Activated CD8-positive, alpha-beta T cell treated with anti-CD3 and anti-CD28 coated beads, Interleukin-2, amount 10 ng/mL, durations not matched to agents 7 days and 5 days (primary cell): Measurements from ENCODE around the gene XPNPEP3. TPM values are rescaled to one million over a fixed set of nuclear protein-coding genes. Genes with fewer than 3 reads are reported as not detected.
A peak's percentile ranks its signal among the peaks of the same experiment; 100 is the strongest.

ENCODE experiments used
- ATAC-seq: fragments of 150-1000 bp; cut with Tn5 transposase; one replicate; pipeline ENCODE4 v1.10.0; 2021; ENCODE audit warnings: moderate library complexity
- CTCF ChIA-PET: fragments of 350-600 bp; sonication (Branson Sonifier 250); formaldehyde crosslinking; loops from one replicate; lab custom pipeline; 2021; ENCODE audit warnings: antibody characterized with exemption; lab: Charles Lee
- POLR2A ChIA-PET: fragments of 350-600 bp; sonication (Branson Sonifier 250); formaldehyde crosslinking; loops from one replicate; lab custom pipeline; 2021; ENCODE audit warnings: antibody characterized with exemption; lab: Charles Lee
- DNase-seq: peaks from one replicate; pipeline ENCODE4 v3.0.0-alpha.2; 2020
- H3K27ac Mint-ChIP-seq: one replicate; pipeline ENCODE4 v1.8.0; 2021; ENCODE audit warnings: mild to moderate bottlenecking, mixed read lengths
- H3K27me3 Mint-ChIP-seq: one replicate; pipeline ENCODE4 v1.8.0; 2021; ENCODE audit warnings: low read depth, mixed read lengths
- H3K36me3 Mint-ChIP-seq: one replicate; pipeline ENCODE4 v1.8.0; 2021; ENCODE audit warnings: low read depth, mixed read lengths
- H3K4me1 Mint-ChIP-seq: one replicate; pipeline ENCODE4 v1.8.0; 2021; ENCODE audit warnings: low read depth, mixed read lengths
- H3K4me3 Mint-ChIP-seq: one replicate; pipeline ENCODE4 v1.8.0; 2021; ENCODE audit warnings: mild to moderate bottlenecking, mixed read lengths
- H3K9me3 Mint-ChIP-seq: one replicate; pipeline ENCODE4 v1.8.0; 2022; ENCODE audit warnings: mixed read lengths; ENCODE audit not compliant: insufficient read depth
- microRNA-seq: library from miRNA; unstranded; fragments of <30 nt; microRNA quantifications from one replicate; pipeline ENCODE4 v1.2.0, GENCODE V29; 2022
- total RNA-seq, 2 experiments: library from RNA; stranded (reverse); gene quantifications; one replicate each; pipeline ENCODE4 v1.2.3, GENCODE V29; 2021

The XPNPEP3 gene
- total RNA-seq, 2 experiments from 2014 or later: 14.6 TPM

- Mint-ChIP-seq H3K4me3 (no peak overlapping the region), H3K27me3 (no peaks in the 10 kb centered on the region), H3K9me3 (no peaks in the 10 kb centered on the region), H3K36me3 (peaks cover 45% of the 10 kb centered on the region), H3K27ac (peak overlapping the region; percentile 35), H3K4me1 (peaks cover 17% of the 10 kb centered on the region)
- CTCF ChIA-PET: interaction anchor here (0.9 to 1.9 kb wide), 2 partner anchors 15 to 44 kb away, joined by 3 to 6 read pairs; no protein-coding TSS in a partner anchor
- ATAC-seq (no peak), DNase-seq (no peak)
- POLR2A ChIA-PET: interaction anchor here (0.8 to 3.8 kb wide), 2 partner anchors 15 to 127 kb away, joined by 3 to 17 read pairs; partner anchors contain the start of gene RBX1
These were observed 109.8 kb downstream of the XPNPEP3 start for GRCh38 chr22:40966726-40967085.

GRCh38 chr22:40967111-40967760 is 110.3 kb downstream of the XPNPEP3 start:
- no peaks in the 10 kb centered on the region for H3K9me3 Mint-ChIP-seq
- DNase-seq: no peak
- POLR2A ChIA-PET: interaction anchor here (0.8 to 3.8 kb wide), 2 partner anchors 15 to 126 kb away, joined by 3 to 17 read pairs; partner anchors contain the start of gene RBX1
- peak overlapping the region; percentile 35 for H3K27ac Mint-ChIP-seq
- H3K4me1 Mint-ChIP-seq: peaks cover 17% of the 10 kb centered on the region
- no peaks in the 10 kb centered on the region for H3K27me3 Mint-ChIP-seq
- CTCF ChIA-PET: interaction anchor here (0.9 to 1.9 kb wide), 2 partner anchors 15 to 45 kb away, joined by 3 to 6 read pairs; no protein-coding TSS in a partner anchor
- H3K36me3 Mint-ChIP-seq: peaks cover 46% of the 10 kb centered on the region
- no peak for ATAC-seq
- H3K4me3 Mint-ChIP-seq: no peak overlapping the region

GRCh38 chr22:40972587-40972986 is 115.6 kb downstream of the XPNPEP3 start:
- no peak for ATAC-seq
- Mint-ChIP-seq H3K27ac (no peak overlapping the region), H3K4me3 (no peak overlapping the region), H3K27me3 (no peaks in the 10 kb centered on the region), H3K4me1 (peaks cover 3% of the 10 kb centered on the region), H3K9me3 (no peaks in the 10 kb centered on the region), H3K36me3 (peaks cover 23% of the 10 kb centered on the region)
- POLR2A ChIA-PET: interaction anchor here (1.1 to 2.1 kb wide), 3 partner anchors 12 to 47 kb away, joined by 3 to 13 read pairs (median 3); partner anchors contain the start of gene RBX1
- CTCF ChIA-PET: interaction anchor here (1.2 kb wide), 1 partner anchor 50 kb away, joined by 5 read pairs; no protein-coding TSS in a partner anchor
- no peak for DNase-seq

GRCh38 chr22:40973144-40973543 is 116.2 kb downstream of the XPNPEP3 start:
- Mint-ChIP-seq H3K9me3 (no peaks in the 10 kb centered on the region), H3K27ac (no peak overlapping the region), H3K4me3 (no peak overlapping the region), H3K36me3 (peaks cover 21% of the 10 kb centered on the region), H3K27me3 (no peaks in the 10 kb centered on the region), H3K4me1 (peaks cover 3% of the 10 kb centered on the region)
- ChIA-PET POLR2A (interaction anchor here (1.1 to 2.1 kb wide), 3 partner anchors 21 to 47 kb away, joined by 3 to 13 read pairs (median 3); partner anchors contain the start of gene RBX1), CTCF (no interaction called here)
- DNase-seq (no peak), ATAC-seq (no peak)

- H3K27ac Mint-ChIP-seq: no peak overlapping the region
- no peak for DNase-seq
- peaks cover 2% of the 10 kb centered on the region for H3K4me1 Mint-ChIP-seq
- ChIA-PET CTCF (no interaction called here), POLR2A (interaction anchor here (1.4 kb wide), 1 partner anchor 23 kb away, joined by 5 read pairs; no protein-coding TSS in a partner anchor)
- no peaks in the 10 kb centered on the region for H3K27me3 Mint-ChIP-seq
- H3K4me3 Mint-ChIP-seq: no peak overlapping the region
- H3K9me3 Mint-ChIP-seq: no peaks in the 10 kb centered on the region
- ATAC-seq: no peak
- peaks cover 15% of the 10 kb centered on the region for H3K36me3 Mint-ChIP-seq
These were observed 118.4 kb downstream of the XPNPEP3 start for GRCh38 chr22:40975366-40975765.

GRCh38 chr22:40976866-40977700 is 120.1 kb downstream of the XPNPEP3 start:
- H3K4me3 Mint-ChIP-seq: no peak overlapping the region
- H3K27me3 Mint-ChIP-seq: no peaks in the 10 kb centered on the region

GRCh38 chr22:40979198-40979597 is 122.2 kb downstream of the XPNPEP3 start:
- ChIA-PET POLR2A (no interaction called here), CTCF (no interaction called here)
- ATAC-seq: no peak
- H3K4me3 Mint-ChIP-seq: no peak overlapping the region
- no peaks in the 10 kb centered on the region for H3K36me3 Mint-ChIP-seq
- H3K4me1 Mint-ChIP-seq: no peaks in the 10 kb centered on the region
- no peak overlapping the region for H3K27ac Mint-ChIP-seq
- DNase-seq: no peak
- no peaks in the 10 kb centered on the region for H3K9me3 Mint-ChIP-seq
- H3K27me3 Mint-ChIP-seq: no peaks in the 10 kb centered on the region

More at GRCh38 chr22:40976866-40977700, 120.1 kb downstream of the XPNPEP3 start:
- ChIA-PET POLR2A (no interaction called here), CTCF (no interaction called here)
- Mint-ChIP-seq H3K9me3 (no peaks in the 10 kb centered on the region), H3K36me3 (peaks cover 10% of the 10 kb centered on the region), H3K4me1 (no peaks in the 10 kb centered on the region), H3K27ac (no peak overlapping the region)
- ATAC-seq: no peak
- no peak for DNase-seq

GRCh38 chr22:40979871-40980270 is 122.9 kb downstream of the XPNPEP3 start:
- no peaks in the 10 kb centered on the region for H3K4me1 Mint-ChIP-seq
- POLR2A ChIA-PET: interaction anchor here (0.6 kb wide), 1 partner anchor 159 kb away, joined by 3 read pairs; no protein-coding TSS in a partner anchor
- CTCF ChIA-PET: no interaction called here

More at GRCh38 chr22:40979871-40980270, 122.9 kb downstream of the XPNPEP3 start:
- no peaks in the 10 kb centered on the region for H3K27me3 Mint-ChIP-seq
- no peak overlapping the region for H3K4me3 Mint-ChIP-seq
- no peak for DNase-seq
- no peaks in the 10 kb centered on the region for H3K36me3 Mint-ChIP-seq
- H3K27ac Mint-ChIP-seq: no peak overlapping the region
- no peak for ATAC-seq
- H3K9me3 Mint-ChIP-seq: no peaks in the 10 kb centered on the region

Small RNA genes lying within 50 kb of the gene (microRNA-seq; reads per million reads assigned to microRNA genes)
- gene MIR4766: 11.5 reads per million, percentile 27 among the genes with 10 or more reads in this experiment

Other genes starting within 250 kb of the XPNPEP3 start
- gene MRTFA, start 220.4 kb upstream of the XPNPEP3 start, total RNA-seq: 10 to 100 TPM; 65.0 to 65.1 TPM
- not detected for gene MCHR1, start 177.7 kb upstream of the XPNPEP3 start, total RNA-seq
- 10 to 100 TPM; 20.0 to 24.1 TPM for gene SLC25A17, start 37.8 kb upstream of the XPNPEP3 start, total RNA-seq
- gene ST13, start 509 bp upstream of the XPNPEP3 start, total RNA-seq: 100 to 1,000 TPM; 141 to 148 TPM
- gene DNAJB7, start 5.0 kb downstream of the XPNPEP3 start, total RNA-seq: not detected
- gene RBX1, start 94.2 kb downstream of the XPNPEP3 start, total RNA-seq: 10 to 100 TPM; 84.0 to 87.9 TPM
- 10 to 100 TPM; 59.2 to 65.2 TPM for gene EP300, start 235.4 kb downstream of the XPNPEP3 start, total RNA-seq